Tibial nerve (tissue), 3 donors: ENCODE results near the gene PNPLA6.

Experiments
- CTCF ChIP-seq, 5 experiments: fragments of 200-600 bp in 3 of 5; fragments of 450-650 bp in 2 of 5; sonication (generic) in 3 of 5; IDR thresholded peaks; one replicate each; pipeline ENCODE4 v1.5.1; 2016 to 2019; ENCODE audit warnings: antibody characterized with exemption in 5 of 5, mild to moderate bottlenecking in 3 of 5, moderate library complexity in 2 of 5
- POLR2A ChIP-seq, 2 donors: fragments of 450-650 bp; IDR thresholded peaks; one replicate each; pipeline ENCODE4 v1.6.1; 2017; ENCODE audit warnings: antibody characterized with exemption in 2 of 2, mild to moderate bottlenecking in 2 of 2, moderate library complexity in 2 of 2

DNA sequence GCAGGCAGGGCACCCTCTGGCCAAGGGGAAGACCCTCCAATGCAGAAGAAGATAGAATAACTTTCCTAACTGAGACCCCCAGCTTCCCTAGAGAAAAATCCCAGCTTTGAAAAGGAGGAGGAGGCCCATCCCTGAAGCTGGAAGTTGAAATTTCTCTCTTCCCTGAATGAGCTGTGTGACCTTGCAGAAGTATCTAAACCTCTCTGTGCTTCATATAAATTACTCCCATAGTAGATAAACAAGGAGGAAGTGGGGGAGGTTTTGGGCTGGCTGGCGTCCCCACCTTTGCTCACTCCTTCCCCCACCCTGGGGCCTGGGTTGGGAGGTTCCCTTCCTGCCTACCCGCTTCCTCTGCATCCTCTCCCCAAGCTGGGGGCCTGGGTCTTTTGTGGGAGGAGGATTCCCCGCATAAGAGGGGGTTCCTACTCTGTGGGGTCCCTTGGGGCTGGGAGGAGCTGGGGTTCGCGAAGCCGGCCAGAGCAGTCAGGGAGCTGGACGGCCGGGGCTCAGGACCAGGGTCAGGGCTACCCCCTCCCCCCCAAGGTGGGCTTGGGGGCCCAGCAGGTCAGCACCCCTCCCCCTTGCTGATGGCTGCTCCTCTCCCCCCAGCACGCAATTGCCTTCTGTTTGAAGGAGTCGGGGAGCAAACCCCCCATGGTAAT is 71.8 kb downstream of the PNPLA6 start:
- TF ChIP-seq CTCF (IDR thresholded peaks at IDR 0.05) (no peak), POLR2A (IDR thresholded peaks at IDR 0.05) (no peak)
